HG03108 (cell line): ENCODE data around the gene PRRC2B.
"Not testable (repeated sequence)": the region's sequence is repeated elsewhere in the genome, so short reads cannot be mapped to it uniquely, and the experiment has no call there.

Experiments used
- ATAC-seq: cut with Tn5 transposase; IDR thresholded peaks from one replicate; pipeline ENCODE4 v1.9.1; 2021; ENCODE audit warnings: moderate library complexity; ENCODE audit not compliant: unreplicated experiment

The PRRC2B gene

DNA sequence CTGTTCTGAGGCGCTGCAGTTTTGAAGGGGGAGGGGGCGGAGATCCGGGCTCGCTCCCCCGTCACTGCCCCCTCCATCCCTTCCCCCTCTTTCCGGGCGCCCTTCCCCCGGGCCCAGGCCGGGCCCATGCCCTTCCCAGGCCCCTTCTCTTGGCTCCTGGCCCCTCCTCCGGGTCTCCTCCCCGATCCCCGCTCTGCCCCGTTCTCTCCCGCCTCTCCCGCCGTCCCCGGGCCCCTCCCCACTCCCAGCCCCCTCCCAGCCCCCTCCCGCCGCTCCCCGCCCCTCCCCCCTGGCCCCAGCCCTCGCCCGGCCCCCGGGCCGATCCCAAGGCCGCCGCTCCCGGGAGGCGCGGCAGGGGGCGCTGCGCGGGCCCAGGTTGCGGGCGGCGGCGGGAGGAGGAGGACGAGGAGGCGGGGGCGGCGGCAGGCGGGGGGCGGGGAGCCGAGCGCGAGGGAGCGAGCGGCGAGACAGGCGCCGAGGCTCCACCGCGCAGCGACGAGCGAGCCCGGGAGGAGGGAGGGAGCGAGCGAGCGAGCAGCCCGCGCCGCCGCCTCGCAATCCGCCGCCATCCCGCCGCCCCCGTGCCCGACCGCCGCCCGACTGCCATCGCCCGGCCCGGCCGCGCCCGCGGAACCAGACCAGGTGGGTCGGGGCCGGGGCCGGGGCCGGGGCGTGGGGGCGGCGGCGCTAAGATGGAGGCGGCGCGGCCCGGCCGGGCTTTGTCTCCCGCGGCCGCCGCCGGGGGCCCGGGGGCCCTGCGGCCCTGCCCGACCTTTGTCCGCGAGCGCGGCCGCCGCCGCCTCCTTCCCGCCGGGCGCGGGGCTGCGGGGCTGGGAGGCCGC is at the start of gene PRRC2B:
TSS of gene PRRC2B (plus strand) at position 465 of the 842 bp plus-strand sequence. CDS start 36,059 bp downstream, outside the sequence.
- peak; percentile 32 for ATAC-seq

DNA sequence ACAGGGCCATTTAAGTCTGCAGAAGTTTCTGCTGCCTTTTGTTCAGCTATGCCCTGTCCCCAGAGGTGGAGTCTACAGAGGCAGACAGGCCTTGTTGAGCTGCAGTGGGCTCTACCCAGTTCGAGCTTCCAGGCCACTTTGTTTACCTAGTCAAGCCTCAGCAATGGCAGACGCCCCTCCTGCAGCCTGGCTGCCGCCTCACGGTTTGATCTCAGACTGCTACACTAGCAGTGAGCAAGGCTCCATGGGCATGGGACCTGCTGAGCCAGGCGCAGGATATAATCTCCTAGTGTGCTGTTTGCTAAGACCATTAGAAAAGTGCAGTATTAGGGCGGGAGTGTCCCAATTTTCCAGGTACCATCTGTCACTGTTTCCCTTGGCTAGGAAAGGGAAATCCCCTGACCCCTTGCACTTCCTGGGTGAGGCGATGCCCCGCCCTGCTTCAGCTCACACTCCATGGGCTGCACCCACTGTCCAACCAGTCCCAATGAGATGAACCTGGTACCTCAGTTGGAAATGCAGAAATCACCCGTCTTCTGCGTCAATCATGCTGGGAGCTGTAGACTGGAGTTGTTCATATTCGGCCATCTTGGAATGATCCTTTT is 48.9 kb upstream of the PRRC2B start:
- ATAC-seq: not testable (repeated sequence)

DNA sequence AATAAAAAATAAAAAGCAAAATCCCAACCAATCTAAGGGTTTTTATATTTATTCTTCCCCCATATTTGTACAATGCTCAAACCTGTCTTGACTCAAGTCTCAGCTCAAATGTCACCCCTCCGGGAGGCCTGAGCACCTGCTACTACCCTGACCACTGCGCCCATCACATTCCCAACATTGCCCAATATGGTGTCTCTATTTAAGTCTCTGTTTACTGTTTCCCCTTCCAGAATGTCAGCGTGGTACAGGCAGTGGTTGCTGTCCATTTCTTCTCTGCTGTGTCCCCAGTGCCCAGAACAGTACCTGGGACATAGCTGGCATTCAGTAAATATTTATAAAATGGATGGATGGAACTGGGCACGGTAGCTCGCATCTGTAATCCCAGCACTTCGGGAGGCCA is 47.3 kb upstream of the PRRC2B start:
- ATAC-seq: no peak

DNA sequence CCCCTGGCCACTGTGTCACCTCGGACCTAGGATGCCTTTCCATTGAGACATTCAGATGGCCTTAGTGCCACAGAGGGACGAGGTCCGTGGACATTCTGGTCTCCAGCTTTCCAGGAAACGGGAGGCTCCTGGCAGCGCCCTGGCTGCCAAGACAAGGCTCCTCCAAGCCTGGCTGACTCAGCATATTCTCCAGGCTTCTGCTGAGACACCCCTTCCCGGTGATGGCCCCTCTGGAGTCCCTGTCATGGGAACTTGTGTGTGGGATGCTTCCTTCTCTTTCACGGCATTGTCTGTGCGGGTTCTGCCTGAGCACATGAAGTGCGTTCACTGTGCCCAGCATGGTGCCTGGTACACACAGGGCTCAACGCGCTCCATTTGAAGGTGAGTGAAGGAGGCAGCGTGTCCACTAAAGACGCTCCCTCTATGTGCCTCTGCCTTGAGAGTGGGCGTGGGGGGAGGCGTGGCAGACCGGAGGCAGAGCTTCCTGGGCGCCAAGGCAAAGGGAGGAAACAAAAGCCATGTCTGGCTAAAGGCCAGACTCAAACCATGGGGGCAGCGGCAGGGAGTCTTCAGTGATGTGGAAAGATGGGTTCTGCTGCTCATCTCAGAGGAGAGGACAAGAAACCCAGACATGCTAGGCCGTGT is 46.4 kb upstream of the PRRC2B start:
- ATAC-seq: no peak

DNA sequence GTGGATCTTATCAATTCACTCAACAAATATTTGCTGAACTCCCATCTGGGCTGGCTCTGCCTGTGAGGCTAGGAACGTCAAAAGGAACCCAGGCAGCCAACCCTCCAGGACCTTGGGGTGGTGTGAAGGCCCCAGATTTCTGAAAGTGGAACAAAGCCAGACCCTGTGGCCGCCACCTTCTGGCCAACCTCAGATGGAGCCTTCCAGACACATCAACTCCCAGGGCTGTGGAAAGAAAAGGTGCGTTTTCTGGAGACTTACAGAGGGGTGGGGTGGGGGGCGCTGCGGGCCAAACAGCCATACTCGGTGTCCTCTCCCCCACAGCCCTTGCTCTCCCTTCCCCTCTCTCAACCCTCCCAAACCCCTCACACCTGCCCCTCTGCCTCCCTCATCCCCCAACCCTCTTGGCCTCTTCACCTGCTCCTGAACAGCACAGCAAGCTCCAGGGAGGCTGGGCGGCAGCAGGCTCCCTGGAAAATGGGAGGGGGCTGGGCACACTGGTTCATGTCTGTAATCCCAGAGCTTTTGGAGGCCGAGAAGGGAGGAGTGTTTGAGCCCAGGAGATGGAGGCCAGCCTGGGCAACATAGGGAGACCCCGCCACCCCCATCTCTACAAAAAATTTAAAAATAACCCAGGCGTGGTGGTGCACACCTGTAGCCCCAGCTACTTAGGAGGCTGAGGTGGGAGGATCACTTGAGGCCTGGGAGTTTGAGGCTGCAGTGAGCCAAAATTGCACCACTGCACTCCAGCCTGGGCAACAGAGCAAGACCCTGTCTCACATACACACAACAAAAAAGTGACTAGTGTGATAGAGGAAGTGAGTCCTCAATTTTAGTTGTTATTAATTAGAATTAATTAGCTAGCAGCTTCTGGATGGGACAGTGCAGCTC is 45.0 kb upstream of the PRRC2B start:
- ATAC-seq: no peak

DNA sequence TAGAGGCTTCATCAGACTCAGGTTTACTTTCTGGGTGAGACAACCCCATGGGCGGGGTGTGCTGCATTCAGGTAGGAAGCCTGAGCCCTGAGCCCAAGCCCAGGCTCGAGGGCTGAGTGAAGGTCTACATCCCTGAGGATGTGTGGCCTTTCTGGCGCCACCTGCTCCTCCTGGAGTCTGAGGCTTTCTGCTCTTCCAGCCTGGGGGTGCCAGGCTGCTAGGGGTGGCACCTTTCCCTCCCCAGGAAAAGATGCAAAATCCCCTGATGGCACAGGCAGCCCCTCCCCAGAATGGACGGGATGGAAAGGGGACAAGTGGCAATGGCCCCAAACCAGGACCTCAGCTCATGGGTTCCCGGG is 44.4 kb upstream of the PRRC2B start:
- ATAC-seq: no peak

DNA sequence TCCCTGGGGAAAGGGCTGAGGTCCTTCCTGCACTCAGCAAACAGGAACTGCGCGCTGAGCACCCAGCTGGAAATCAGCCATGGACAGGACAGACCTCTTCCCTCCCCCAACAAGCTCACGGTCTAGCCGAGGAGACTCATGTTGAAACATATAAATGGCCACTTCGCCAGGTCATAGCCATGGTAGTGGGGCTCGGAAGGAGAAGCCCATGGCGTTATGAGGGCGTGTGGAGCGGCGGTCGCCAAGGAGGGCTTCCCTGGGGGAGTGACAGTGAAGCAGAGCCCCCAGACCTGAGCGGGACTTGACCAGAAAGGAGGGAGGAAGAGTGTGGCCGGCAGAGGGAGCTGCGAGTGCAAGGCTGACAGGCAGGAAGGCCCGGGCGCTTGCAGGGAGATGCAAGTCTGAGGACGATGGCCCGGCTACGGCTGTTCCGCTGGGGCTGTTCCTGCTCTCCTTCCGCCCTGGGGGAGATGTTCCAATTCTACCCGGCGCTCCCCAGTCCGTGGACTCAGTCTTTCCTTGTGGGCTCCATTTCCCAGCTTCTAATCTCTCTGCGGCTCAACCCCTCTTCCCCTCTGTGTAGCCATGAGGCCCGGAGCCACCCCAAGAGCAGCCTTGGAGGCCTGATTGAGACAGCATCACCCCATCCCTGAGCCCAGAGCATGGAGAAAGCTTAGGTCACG is 43.9 kb upstream of the PRRC2B start:
- no peak for ATAC-seq

DNA sequence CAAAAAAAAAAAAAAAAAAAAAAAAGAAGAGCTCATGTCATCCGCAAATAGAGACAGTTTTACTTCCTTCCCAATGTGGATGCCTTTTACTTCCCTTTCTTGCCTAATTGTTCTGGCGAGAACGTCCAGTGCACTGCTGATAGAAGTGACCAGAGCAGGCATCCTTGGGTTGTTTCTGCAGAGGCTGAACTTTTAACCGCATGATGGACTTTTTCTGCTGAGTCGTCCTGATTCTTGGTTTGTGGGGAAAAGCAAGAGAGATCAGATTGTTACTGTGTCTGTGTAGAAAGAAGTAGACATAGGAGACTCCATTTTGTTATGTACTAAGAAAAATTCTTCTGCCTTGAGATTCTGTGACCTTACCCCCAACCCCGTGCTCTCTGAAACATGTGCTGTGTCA is 37.4 kb upstream of the PRRC2B start:
- ATAC-seq: not testable (repeated sequence)

DNA sequence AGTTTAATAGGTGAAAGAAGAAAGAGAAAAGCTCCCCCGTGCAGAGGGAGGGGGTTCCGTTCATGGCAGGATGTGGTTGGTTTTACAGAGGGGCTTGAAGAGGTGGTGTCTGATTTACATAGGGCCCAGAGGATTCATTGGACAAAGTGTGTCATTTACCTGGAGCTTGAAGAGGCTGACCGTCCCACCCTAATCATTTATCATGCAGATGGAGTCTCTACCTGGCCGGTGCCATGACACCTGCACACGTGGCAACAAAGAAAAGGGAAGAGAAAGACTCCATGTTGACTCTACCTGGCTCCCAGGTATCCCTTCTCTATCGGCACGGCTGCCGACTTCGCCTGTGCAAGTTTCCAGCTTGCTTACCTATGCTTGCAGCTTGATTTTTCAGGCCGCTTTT is 35.3 kb upstream of the PRRC2B start:
- no peak for ATAC-seq

DNA sequence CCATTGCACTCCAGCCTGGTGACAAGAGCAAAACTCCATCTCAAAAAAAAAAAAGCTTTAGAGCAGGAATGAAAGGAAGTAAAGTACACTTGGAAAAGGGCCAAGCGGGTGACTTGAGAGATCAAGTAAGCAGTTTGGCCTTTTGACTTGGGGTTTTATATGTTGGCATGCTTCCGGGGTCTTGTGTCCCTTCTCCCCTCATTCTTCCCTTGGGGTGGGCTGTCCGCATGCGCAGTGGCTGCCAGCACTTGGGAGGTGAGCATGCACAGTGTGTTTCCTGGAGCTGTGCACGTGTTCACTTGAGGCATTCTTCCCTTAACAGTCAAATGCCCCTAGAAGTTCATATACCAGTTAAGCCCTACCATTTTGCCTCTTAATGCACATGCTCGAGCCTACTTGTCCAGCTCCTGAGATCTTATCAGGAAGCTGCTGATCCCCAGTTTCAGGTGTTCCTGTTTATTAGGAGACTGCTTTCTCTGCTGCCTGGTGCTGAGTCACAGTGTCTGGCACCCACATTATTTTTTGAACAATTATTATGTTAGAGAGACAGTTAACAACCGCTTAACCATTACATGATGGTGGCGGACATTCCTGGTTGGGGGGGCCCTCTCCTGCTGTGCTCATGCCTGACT is 32.6 kb upstream of the PRRC2B start:
- no peak for ATAC-seq

DNA sequence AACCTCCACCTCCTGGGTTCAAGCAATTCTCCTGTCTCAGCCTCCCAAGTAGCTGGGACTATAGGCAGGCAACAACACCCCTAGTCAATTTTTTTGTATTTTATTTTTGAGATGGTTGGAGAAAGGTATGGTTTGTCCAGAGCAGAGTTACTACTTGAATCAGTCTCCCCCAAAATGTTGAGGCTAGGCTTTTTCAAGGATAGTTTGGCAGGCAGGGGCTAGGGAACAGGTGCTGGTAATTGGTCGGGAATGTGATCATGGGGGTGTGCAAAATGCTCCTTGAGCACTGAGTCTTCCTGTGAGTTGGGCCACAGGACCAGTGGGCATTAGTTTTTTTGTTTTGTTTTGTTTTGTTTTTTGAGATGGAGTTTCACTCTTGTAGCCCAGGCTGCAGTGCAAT is 28.3 kb upstream of the PRRC2B start:
- no peak for ATAC-seq

DNA sequence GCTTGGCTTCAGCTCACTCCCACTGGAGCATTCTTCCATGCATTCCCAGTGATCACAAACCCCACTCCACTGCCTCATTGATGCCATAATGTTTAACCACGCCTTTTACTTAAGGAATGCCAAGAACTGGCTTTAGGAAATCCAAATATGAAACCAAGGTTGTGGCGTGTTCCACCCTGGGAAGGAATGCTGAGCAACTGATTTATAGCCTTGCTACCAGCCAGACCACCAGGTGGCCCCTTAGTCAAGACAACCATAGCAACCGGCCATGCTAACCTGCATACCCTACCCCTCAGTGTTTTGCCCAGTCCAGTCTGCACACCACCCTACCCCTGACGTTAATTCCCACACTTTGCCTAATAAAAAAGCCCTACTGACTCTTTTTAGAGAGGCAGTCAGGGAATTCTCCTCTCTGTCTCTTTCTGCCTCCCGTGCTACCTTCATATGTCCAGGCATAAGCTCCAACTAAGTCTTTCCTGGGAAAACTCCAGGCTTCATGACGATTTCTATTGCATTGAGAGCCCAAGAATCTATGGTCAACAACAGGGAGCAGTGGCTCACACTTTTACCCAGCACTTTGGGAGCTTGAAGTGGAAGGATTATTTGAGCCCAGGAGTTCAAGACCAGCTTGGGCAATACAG is 27.0 kb upstream of the PRRC2B start:
- no peak for ATAC-seq

DNA sequence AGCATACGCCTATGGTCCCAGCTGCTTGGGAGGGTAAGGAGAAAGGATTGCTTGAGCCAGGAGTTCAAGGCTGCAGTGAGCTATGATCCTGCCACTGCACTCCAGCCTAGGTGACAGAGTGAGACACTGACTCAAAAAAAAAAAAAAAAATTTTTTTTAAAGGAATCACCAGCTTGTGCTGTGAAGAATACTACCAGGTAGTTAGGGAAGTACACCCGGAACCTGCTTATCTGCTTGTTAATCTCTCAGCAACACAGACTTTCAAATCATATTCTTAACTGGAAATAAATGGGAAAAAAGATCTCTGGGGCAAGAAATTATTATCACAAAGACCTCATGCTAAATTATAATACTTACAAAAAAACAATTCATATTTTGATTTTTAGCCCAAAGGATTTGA is 26.4 kb upstream of the PRRC2B start:
- no peak for ATAC-seq

DNA sequence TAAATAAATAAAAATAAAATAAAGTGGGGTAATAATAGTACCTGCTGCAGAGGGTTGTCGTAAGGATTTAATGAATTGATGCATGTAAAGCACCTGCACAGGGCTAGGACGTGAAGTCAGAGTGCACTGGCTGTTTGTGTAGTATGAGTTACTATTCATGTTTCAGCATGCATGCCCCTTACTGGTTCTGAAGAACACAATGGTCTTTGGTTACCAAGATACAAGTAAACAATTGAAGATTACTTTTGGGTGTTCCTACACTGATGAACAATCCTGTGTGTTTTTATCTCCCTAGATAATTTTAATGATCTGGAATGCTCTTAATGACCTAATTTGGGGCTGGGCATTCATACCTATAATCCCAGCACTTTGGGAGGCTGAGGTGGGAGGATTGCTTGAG is 23.2 kb upstream of the PRRC2B start:
- no peak for ATAC-seq

DNA sequence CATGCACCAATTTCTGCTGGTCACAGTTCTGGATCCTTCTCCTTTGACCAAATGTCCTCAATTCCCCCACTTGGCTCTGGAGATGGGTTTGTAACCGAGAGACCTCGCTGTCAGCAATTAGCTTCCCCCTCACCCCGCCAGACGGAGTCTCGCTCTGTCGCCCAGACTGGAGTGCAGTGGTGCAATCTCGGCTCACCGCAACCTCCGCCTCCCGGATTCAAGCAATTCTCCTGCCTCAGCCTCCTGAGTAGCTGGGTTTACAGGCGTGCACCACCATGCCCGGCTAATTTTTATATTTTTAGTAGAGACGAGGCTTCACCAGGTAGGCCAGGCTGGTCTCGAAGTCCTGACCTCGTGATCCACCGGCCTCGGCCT is 21.3 kb upstream of the PRRC2B start:
- not testable (repeated sequence) for ATAC-seq

DNA sequence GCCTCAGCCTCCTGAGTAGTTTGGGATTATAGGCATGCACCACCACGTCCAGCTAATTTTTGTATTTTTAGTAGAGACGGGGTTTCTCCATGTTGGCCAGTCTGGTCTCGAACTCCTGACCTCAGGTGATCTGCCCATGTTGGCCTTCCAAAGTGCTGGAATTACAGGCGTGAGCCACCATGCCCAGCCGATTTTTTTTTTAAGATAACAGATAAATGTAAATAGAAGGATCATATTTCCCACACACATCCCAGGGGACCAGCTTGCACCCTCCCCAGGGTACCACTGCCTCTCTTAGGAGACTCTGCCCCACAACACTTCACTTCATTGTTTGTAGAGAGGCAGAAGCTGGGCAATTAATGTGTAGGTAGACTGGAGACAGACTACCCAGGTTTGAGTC is 19.2 kb upstream of the PRRC2B start:
- ATAC-seq: not testable (repeated sequence)

DNA sequence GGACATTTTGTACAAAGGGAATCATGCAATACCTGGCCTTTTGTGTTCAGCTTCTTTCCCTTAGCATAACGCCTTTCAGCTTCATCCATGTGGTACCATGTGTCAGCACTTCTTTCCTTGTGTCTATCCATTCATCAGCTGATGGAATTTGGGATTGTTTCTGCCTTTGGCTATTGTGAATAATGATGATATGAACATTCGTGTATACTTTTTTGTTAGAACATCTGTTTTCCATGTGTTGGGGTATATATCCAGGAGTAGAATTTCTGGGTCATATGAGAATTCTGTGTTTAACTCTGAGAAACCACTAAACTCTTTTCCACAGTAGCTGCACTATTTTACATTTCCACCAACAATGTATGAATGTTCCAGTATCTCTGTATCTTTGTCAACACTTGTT is 14.8 kb upstream of the PRRC2B start:
- no peak for ATAC-seq

DNA sequence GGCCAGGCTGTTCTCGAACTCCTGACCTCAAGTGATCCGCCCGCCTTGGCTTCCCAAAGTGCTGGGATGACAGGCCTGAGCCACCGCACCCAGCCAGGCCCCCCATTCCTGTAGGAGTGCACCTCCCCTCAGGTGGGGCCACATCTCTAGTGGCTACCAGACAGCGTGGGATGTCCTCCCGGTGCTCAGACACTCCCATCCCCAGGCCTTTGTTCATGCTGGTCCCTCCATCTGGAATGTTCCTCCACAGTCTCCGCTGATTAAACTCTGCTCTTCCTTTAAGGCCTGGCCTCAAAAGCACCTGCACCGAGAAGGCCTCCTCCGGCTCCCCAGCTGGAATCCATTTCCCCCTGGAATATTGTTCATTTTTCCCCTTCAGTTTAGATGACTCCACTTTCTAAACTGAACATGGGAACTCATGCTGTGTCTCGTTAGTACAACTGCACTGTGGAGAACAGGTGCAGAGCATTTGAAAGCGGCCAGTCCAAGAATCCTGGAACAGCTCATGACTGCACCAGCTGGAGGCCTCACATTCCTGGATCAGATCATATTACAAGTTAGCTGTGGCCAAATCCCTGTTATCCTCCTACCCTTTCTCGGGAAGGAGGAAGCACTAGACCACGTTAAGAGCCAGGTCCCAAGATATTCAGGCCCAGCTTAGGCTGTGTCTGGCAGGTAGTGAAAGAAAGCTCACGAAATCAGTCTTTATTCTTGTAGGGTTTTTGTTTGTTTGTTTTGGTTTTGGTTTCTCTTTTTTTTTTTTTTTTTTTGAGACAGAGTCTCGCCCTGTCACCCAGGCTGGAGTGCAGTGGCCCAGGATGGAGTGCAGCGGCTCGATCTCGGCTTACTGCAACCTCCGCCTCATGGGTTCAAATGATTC is 10.8 kb upstream of the PRRC2B start:
- ATAC-seq: no peak

DNA sequence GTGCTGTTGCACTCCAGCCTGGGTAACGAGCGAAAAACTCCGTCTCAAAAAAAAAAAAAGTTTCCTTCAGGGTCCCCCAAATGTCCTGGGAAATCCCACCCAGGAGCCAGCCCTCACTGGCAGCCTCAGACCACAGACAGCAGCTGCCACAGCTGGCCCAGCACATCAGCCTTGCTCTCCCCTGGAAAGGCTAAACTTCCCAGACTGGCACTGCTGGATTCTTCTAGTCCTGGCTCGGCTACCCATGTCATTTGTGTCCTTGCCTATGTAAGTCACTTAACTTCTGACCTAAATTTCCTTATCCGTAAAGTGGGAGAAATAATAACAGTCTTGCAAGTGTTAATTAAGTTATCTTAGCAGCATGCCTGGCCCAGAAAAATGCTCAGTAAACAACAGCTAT is 8.6 kb upstream of the PRRC2B start:
- no peak for ATAC-seq
